Caki2 (cell line): Measurements from ENCODE around the gene RASAL2. TPM values are rescaled to one million over a fixed set of nuclear protein-coding genes. Genes with fewer than 3 reads are reported as not detected.
A peak's percentile ranks its signal among the peaks of the same experiment; 100 is the strongest.
"Not testable (repeated sequence)": the region's sequence is repeated elsewhere in the genome, so short reads cannot be mapped to it uniquely, and the experiment has no call there.

ENCODE experiments used
- DNase-seq: peaks from one replicate; pipeline ENCODE4 v3.0.0-alpha.2; 2015; ENCODE audit warnings: low read depth
- in situ Hi-C: cut with HindIII; loops from 2 replicates; pipeline ENCODE4 v1.10.0; 2016; ENCODE audit warnings: low sequenced_read_pairs, low pct_unique_long_range_greater_than_20kb, mixed read lengths
- total RNA-seq: library from RNA; depleted of rRNA; stranded (reverse); fragments of >200 nt; shearing (Covaris generic); gene quantifications from 2 replicates; pipeline ENCODE4 v1.2.3, GENCODE V29; 2014; ENCODE audit warnings: low replicate concordance

The RASAL2 gene
- total RNA-seq, 1 experiment from 2014 or later = 7.4 TPM

DNA sequence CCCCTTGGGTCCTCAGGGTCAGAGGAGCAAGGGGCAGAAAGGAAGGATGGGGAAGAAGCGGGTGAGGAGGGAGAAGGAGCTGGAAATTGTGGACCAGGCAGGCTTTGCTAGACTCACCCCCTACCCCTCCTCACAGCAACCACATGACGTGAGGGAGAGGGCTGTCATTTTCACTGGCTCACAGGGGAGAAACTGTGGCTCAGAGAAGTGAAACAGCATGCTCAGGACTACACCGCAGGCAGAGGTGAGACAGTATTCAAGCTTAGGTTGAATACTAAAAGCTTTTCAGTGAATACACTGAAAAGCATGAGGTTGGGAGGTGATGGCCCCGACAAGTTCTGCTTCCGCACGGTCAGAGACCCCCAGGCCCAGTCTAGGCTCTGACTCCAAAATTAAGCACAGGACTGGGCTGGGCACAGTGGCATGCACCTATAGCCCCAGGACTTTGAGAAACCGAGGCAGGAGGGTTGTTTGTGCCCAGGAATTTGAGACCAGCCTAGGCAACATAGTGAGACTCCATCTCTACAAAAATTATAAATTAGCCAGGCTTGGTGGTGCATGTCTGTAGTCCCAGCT is 404.1 kb downstream of the RASAL2 start:
- DNase-seq = no peak
- in situ Hi-C loops = no loop called here

DNA sequence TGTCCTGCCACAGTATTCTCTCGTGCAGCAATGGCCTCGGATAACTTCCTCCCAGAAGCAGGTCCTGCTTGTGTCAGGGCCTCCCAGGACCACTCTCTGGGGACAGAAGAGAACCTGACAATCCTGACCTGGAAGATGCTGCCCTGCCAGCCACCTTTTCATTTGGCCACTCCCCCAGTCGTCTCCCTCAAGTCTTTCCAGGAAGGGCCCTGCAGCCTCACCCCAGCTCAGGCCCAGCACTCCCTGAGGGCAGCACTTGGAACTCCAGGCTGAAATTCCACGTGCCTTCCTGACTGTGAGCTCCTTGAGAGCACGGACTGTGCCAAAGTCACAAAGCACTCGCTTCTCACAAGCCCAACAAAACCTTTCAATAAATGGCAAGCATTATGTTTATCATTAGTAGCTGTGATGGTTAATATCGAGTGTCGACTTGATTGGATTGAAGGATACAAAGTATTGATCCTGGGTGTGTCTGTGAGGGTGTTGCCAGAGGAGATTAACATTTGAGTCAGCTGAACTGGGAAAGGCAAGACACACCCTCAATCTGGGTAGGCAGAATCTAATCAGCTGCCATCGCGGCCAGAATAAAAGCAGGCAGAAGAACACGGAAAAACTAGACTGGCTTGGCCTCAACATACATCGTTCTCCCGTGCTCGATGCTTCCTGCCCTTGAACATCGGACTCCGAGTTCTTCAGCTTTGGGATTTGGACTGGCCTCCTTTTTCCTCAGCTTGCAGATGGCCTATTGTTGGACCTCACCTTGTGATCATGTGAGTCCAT is 405.2 kb downstream of the RASAL2 start:
- DNase-seq = no peak
- in situ Hi-C loops = no loop called here

DNA sequence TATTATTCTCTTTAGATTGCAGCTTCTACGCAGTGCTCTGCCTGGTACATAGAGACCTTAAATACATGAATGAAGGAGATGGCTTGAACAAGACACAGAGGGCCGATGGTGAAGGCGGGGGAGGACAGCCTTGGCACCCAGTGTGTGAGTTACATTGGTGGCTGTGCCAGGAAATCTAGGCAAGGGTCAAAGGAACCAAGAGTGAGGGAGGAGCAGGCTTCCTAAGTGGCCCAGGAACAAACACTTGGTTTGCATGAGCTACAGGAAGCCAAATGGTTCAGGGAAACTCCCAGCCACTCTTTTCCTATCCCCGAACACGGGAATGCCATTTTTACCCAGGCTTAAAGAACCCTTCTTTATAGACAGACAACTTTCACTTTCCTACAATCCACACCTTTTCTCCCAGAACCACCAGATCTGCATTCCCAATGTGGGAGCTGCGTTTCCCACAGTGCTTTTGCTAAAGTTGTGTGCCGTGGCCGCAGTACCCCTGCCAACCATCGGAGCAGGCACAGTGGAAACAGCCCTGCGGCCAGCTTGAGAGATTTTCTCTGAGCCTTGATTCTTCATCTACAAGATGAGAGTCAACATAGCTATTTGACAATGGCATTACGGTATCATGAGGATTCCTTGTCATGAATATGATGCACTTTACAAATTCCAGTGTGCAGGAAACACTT is 406.3 kb downstream of the RASAL2 start:
- in situ Hi-C loops = no loop called here
- DNase-seq = no peak

DNA sequence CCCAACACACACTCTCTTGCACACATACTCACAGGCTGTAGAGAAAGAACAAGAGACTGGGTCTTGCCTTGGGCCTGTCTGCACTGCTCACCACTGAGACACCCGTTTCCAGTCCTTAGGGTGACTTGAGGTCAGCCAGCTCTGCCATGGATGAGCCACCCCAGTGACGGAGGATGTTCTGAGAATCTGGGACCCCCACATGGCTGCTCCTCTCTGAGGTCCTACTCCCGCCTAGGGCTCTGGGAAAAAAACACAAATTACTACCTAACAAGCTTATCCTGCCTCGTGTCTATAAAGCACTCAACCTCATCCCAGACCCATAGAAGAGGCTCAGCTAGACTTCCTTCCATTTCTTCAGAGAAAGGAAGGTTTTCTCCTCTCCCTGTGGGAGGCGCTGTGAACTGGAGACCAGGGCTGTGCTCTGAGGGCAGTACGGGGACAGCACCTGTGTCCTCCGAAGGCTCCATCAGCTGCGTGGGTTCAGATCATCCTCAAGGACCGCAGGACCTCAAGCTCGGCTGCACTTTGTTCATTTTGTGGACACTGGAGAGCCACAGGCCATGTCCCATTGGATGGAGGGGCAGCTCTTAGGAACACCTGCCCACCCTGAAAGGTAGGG is 407.1 kb downstream of the RASAL2 start:
- in situ Hi-C loops = no loop called here
- DNase-seq = no peak

DNA sequence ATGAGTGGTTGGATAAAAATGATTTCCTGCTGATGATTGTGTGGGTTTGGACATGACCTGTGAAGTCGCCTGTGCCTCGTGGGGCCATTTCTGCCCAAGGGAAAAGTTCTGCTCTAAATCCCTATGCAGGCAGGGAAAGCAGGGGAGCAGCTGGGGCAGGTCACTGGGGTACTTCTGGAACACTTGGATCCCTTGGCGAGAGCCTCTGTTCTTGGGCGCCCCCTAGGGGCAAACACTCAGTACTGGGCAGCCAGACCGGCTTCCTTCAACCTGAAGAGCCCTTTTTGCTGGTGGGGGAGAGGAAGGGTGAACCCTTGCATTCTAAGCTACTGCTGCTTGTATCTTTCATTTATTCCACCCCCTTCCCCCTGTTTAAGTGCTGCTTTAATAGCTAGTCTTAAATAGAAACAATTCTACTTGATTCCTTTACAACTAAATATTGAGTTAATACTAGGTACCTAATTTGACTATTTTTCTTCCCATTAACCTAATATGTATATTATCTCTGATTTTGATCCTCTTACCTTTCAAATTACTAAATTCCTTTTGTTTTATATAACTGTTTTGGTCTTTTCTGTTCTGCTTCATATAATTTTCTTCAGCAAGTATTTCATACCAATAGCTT is 407.9 kb downstream of the RASAL2 start:
- peak; percentile 33 for DNase-seq
- in situ Hi-C loops = no loop called here

DNA sequence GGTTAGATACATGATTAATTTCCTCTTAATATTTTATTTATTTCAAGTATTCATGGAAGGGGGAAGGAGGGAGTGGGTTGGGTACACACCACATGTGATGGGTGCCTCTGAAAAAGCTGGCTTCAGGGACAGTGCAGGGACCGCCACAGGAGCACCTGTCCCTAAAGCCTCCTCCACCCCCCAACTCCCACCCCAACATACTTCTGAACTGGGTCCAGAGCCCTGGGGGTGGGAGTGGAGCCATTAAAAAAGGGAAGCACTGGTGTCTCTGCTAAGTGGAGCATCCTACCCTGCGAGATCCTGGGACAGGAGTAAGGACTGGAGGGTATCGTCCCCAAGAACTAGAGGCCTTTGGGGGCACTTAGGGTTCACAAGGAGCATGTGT is 408.4 kb downstream of the RASAL2 start:
- DNase-seq = no peak
- in situ Hi-C loops = no loop called here

DNA sequence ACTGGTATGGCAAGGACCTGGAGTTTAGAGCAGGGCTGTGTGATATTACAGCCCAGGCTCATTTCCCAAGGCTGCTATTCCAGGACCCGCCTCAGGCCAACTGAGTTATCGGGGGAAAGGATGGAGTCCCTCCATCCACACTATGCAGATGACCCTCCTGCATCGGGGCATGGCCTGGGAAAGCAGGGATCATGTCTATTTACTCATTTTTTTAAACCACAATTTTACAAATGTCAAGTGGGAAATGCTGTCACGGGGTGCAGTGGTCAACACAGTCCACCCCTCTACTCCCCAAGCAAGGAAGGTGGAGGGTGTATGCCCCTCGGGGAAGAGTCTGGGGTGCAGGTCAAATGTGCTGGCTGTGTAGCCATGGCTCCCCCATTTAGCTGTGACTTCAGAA is 409.0 kb downstream of the RASAL2 start:
- no peak for DNase-seq
- in situ Hi-C loops = no loop called here

DNA sequence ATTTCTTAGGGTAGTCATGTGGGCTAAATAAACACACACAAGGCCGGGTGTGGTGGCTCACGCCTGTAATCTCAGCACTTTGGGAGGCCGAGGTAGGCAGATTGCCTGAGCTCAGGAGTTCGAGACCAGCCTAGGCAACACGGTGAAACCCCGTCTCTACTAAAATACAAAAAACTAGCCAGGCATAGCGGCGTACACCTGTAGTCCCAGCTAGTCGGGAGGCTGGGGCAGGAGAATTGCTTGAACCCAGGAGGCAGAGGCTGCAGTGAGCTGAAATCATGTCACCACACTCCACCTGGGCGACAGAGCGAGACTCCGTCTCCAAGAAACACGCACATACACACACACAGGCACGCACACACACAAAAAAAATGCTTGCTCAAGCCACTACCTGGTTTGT is 409.4 kb downstream of the RASAL2 start:
- DNase-seq, in situ Hi-C loops: not testable (repeated sequence)

DNA sequence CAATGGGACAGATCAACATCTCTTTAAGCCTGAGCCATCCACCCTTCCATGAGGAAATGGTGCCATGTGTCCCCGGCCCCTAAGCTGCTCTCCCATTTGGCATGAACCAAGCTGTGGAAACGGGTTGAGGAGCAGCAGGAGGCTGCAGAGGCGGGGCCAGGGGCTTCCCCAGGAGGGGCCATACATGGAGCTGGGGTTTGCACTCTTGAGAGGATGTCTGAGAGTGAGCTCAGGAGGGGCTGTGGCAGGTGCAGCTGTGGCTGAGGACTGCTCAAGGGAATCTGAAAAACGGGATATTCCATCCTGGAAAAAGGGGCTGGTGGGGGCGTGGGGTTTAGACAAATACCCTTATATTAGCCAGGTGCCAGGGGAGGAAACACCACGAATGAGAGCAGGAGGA is 409.9 kb downstream of the RASAL2 start:
- in situ Hi-C loops = no loop called here
- no peak for DNase-seq

DNA sequence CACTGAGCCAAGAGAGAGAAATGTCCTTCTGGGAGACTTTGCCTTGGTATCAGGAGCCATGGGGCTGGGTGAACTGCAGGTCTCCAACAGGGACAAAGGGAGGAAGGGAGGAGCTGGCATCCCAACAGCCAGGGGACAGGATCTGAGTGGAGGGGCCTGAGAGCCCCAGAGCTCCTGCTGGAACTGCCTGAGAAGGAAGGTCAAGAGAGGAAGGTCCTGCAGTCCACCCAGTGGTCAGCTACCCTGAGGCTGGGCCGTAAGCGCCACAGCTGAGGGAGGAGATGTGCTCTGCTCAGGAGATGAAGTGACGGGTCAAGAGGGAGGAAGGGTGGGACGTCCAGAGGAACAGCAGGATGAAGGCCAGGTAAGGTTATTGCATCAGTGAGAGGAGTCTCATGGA is 410.4 kb downstream of the RASAL2 start:
- no peak for DNase-seq
- in situ Hi-C loops = no loop called here

DNA sequence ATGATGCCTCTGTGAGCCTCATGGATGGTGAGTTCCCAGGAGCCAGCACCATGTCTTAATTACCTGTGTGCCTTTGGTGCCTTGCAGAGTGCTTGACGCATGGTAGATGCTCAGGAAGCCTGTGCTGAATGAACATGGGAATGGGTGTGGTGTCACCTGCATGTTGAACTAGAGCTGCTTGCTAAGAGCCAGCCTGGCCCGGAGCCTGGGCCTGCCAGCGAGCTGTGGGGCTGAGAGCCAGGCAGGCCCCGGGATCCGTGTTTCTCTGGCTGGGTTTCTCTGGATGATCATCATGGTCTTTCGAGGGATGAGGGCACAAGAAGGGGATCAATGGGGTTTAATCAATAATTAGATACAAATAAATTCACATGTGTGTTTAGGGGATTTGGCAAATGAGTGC is 412.3 kb downstream of the RASAL2 start:
- no peak for DNase-seq
- in situ Hi-C loops = no loop called here

DNA sequence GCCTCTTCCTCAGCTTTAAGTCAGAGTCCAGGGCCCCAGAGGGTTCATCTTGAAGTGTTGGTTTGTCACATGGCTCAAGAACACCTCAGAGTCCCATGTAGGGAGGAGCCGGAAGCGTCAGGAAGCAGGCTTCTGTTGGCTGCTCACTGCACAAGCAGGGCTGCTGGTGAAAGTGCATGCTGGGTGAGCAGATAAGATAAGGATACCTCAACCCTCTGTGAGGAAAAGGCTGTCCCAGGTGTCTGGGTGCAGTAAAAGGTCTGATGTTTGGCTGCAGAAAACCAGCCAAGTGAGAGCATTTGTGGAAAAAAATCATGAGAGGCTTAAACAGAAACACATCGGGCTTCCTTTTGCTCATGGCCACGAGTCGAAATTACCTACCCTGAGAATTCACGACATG is 412.8 kb downstream of the RASAL2 start:
- no peak for DNase-seq
- in situ Hi-C loops = no loop called here

DNA sequence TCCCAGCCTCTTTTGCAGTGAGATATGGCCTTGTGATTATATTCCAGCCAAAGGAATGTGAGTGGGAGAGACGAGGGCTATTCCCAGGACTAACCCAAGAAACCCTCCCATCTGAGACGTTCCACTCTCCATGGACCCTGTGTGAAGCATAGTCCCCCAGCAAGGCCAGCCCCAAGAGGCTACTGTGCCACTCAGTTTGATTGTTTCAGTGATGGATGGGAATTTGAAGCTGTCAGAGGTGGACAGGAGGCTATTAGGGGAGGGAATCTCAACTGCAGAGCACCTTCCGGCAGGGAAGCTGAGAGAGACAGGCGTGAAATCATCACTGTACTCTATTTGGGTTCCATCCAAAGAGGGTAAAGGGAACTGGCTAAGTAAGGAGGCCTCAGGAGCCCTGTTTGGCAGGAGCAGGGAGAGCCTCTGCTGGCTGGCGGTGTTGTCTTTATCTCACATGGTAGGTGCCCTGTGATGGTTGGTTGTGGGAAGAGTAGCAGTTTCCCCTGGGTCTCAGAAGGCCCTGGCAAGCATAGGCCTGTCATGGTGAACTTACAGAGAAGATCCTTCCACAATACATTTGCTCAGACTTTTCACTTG is 415.6 kb downstream of the RASAL2 start:
- no peak for DNase-seq
- in situ Hi-C loops = no loop called here

DNA sequence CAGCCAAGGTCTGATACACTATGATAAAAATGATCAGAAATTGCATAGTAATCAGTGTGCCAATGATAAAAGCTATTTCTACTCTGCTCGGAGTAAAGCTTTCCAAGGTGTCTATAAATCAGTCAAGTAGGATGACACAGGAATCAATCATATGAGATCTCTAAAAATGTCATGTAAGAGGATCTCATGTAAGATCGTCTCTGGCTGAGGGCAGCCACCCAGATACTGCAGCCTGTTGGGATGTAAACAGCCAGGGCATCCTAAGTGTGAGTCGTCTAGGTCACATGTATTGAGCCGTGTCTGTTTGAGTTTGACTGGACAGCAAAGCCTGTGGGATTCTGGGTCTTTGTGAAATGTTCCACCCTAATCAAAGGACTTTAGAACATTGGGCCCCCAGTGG is 416.3 kb downstream of the RASAL2 start:
- in situ Hi-C loops = no loop called here
- no peak for DNase-seq

DNA sequence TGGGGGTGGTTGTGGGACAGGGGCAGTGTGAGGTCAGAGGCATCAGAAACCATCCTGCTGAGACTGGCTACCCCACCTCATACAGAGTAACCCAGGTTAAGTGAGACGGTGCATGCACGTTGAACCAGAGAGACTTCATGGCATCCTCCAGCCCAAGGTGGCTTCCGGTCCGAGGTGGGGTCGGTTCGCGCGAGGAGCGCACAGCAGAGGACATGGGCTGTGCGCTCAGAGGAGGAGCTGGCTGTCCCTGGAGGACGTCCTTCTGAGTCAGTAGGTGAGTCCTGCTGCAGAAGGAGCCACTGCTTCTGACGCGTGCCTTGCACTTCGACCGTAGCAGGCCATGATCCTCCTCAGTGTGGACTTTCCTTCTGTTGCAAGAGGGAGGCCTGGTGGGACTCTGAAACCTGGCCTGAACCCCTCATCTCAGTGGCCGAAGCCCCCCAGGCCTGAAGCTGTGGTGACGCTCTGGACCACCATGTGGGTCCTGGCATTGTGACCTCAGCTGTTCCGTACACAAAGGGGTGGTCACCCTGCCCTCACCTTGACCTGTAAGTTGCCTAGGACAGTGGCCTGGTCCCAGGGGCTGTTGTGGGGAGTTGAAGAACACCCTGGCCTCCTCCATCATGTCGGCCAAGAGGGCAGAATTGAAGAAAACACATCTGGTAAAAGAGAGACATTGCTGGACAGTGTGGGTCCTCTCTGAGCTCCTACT is 418.8 kb downstream of the RASAL2 start, which contains the start of gene TEX35:
TSS of gene TEX35 (plus strand) at position 544 of the 712 bp plus-strand sequence. CDS start at position 624, 80 bp downstream.
- no peak for DNase-seq
- in situ Hi-C loops = no loop called here

DNA sequence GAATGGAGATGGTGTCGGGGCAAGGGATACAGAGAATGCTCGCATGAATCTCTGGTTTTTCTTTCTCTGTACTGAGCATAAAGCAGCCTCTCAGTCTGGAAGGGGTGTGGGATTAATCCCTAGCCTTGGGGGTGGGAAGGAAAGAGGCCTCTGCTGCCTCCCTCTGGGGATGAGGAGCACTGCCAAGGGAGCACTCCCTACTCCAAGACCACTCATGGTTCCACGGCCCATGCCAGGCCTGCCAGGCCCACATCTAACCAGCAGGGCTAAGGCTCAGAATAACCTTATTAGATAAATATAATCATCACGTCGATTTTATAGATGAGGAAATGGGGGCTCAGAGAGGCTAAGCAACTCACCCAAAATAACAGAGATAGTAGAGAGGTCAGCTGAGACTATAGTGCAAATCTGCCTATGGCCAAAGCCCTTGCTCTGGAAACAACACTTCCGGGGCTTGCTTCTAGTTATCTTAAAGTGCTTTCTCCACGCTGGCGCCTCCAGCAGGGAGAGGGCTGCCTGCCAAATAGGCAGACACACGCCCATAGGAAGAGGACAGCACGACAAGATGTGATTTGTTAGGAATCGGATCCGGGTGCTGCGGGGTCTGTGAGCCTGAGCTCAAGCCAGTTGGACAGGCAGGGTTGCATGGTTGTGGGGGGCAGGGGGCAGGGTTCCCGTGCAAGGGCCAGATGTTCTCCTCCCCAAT is 419.5 kb downstream of the RASAL2 start:
- in situ Hi-C loops = no loop called here

DNA sequence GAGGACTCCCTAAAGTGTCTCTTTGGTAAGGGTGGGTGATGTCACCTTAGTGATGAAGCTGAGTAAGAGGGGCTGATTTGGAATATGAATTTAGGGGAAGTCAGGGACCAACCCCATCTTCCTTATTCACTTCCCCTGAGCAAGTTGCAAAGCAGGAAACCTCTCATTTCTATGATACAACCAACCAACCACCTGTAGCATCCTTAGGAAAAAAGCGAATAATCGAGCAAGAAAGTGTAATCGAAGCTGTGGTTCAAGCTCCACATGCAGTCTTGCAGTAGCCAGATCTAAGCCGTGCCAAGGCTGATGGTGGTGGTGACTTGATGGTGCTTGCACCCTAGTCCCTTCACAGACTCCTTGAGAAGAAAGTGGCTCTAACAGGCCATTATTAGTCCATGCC is 422.2 kb downstream of the RASAL2 start:
- in situ Hi-C loops = no loop called here

More for the DNA sequence above, 419.5 kb downstream of the RASAL2 start:
- DNase-seq = no peak

More for the DNA sequence above, 422.2 kb downstream of the RASAL2 start:
- DNase-seq = no peak
